ENCODE data around the gene EFCAB5. TPM values are rescaled to one million over a fixed set of nuclear protein-coding genes. Genes with fewer than 3 reads are reported as not detected.
"Not testable (repeated sequence)": the region's sequence is repeated elsewhere in the genome, so short reads cannot be mapped to it uniquely, and the experiment has no call there.

The EFCAB5 gene
- total RNA-seq, 2 experiments from 2014 or later = 0.24 to 0.48 TPM

DNA sequence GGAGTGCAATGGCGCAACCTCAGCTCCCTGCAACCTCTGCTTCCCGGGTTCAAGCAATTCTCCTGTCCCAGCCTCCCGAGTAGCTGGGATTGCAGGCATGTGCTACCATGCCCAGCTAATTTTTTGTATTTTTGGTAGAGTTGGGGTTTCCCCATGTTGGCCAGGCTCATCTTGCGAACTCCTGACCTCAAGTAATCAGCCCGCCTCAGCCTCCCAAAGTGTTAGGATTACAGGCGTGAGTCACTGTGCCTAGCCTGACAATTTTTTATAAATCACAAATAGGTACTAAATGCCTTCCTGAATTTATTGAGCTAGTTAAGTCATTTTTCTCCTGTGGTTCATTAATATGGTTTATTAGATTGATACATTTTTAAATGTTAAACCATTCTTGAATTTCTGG lies 206.4 kb downstream of the EFCAB5 start:
- peak; percentile 22 for DNase-seq
- CTCF ChIA-PET = interaction anchor here (1.2 kb wide), 2 partner anchors 43 to 189 kb away, joined by 3 to 4 read pairs; no protein-coding TSS in a partner anchor

DNA sequence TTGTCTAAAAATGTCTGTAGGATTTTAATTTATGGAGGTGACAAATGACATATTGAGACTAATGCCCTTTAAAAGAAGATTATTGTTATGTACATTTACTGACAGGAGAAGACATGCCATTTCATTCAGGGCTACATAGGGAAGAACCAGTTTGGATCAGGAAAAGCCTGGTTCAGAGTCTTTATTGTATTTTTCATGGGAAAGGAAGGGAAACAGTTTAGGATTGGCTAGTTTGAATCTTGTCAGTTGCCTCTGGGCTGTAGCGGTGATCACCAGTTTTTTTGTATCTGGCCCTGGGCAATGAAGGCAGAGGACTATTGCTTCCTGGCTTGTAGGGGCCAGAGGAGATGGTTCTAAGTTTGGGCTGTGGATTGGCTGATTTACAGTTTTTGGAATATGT lies 206.9 kb downstream of the EFCAB5 start:
- peaks cover 11% of the 10 kb centered on the region for H3K36me3 Mint-ChIP-seq
- DNase-seq = no peak
- H3K27ac Mint-ChIP-seq = no peak overlapping the region
- POLR2A ChIA-PET = no interaction called here
- no peaks in the 10 kb centered on the region for H3K9me3 Mint-ChIP-seq
- intact Hi-C loops (cut with micrococcal nuclease) = no loop called here
- peaks cover 10% of the 10 kb centered on the region for H3K4me1 Mint-ChIP-seq (ENCODE audit: low read depth)
- no peaks in the 10 kb centered on the region for H3K27me3 Mint-ChIP-seq
- CTCF ChIA-PET = interaction anchor here (1.2 kb wide), 2 partner anchors 44 to 188 kb away, joined by 3 to 4 read pairs; no protein-coding TSS in a partner anchor
- H3K4me3 Mint-ChIP-seq = no peak overlapping the region

More for the DNA sequence above, 206.4 kb downstream of the EFCAB5 start:
- H3K27ac Mint-ChIP-seq; H3K9me3 Mint-ChIP-seq; H3K36me3 Mint-ChIP-seq; H3K27me3 Mint-ChIP-seq; H3K4me3 Mint-ChIP-seq; POLR2A ChIA-PET; H3K4me1 Mint-ChIP-seq (ENCODE audit: low read depth); intact Hi-C loops (cut with micrococcal nuclease): not testable (repeated sequence)

DNA sequence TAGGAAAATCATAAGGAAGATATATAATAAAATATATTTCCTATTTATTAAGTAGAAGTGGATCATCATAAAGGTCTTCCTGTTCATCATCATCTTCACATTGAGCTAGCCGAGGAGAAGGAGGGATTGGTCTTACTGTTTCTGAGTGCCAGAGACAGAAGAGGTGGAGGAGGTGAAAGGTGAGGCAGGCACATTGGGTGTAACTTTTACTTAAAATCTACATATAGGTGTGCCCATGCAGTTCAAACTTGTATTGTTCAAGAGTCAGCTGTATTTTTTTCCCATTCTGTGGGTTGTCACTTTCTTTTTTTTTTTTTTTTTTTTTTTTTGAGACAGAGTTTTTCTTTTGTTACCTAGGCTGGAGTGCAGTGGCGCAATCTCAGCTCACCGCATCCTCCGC lies 210.0 kb downstream of the EFCAB5 start:
- H3K36me3 Mint-ChIP-seq = peaks cover 19% of the 10 kb centered on the region
- H3K4me3 Mint-ChIP-seq = no peak overlapping the region
- no peak overlapping the region for H3K27ac Mint-ChIP-seq
- intact Hi-C loops (cut with micrococcal nuclease) = no loop called here
- H3K4me1 Mint-ChIP-seq (ENCODE audit: low read depth) = peaks cover 10% of the 10 kb centered on the region
- H3K9me3 Mint-ChIP-seq = no peaks in the 10 kb centered on the region
- ChIA-PET CTCF (interaction anchor here (0.9 to 1.7 kb wide), 2 partner anchors 11 to 58 kb away, joined by 4 to 6 read pairs; no protein-coding TSS in a partner anchor), POLR2A (interaction anchor here (0.6 kb wide), 1 partner anchor 176 kb away, joined by 3 read pairs; no protein-coding TSS in a partner anchor)
- no peak for DNase-seq
- no peaks in the 10 kb centered on the region for H3K27me3 Mint-ChIP-seq

DNA sequence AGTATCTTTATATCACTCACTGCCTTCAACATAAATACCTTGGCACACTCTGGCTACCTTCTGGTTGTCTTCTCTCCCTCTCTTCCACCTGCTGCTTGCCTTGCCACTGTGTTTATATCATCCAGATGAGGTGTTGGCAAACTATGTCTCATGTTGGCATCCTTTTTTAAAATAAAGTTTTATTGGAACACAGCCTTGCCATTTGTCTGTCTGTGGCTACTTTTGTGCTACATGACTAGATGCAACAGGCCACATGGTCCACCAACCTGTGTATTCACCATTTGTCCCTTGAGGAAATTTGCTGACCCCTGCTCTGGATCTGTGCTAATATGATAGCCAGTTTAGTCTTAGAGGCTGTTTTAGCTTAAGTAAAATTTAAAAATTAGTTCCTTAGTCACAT lies 212.0 kb downstream of the EFCAB5 start:
- H3K27me3 Mint-ChIP-seq = no peaks in the 10 kb centered on the region
- H3K9me3 Mint-ChIP-seq = no peaks in the 10 kb centered on the region
- peaks cover 33% of the 10 kb centered on the region for H3K36me3 Mint-ChIP-seq
- H3K4me3 Mint-ChIP-seq = no peak overlapping the region
- POLR2A ChIA-PET = no interaction called here
- DNase-seq = no peak
- intact Hi-C loops (cut with micrococcal nuclease) = no loop called here
- H3K27ac Mint-ChIP-seq = no peak overlapping the region
- CTCF ChIA-PET = no interaction called here
- H3K4me1 Mint-ChIP-seq (ENCODE audit: low read depth) = peaks cover 14% of the 10 kb centered on the region

DNA sequence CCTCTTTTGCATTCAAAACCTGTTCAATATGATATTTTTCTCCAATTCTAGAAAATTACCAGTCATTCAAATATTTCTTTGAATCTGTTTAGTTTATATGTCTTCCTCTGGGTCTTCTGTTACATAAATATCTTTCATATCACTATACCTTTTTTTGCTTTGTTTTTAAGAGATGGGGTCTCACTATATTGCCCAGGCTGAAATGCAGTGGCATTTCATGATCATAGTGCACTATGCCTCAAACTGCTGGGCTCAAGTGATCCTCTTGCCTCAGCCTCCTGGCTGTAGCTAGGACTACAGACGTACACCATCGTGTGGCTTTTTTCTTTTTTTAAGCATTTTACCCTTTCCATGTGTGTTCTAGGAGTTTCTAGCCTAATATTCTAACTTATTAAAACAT lies 214.0 kb downstream of the EFCAB5 start:
- H3K9me3 Mint-ChIP-seq = peaks cover 7% of the 10 kb centered on the region
- DNase-seq = no peak
- intact Hi-C loops (cut with micrococcal nuclease) = no loop called here
- no peak overlapping the region for H3K4me3 Mint-ChIP-seq
- H3K27ac Mint-ChIP-seq = no peak overlapping the region
- ChIA-PET POLR2A (no interaction called here), CTCF (interaction anchor here (0.6 kb wide), 1 partner anchor 14 kb away, joined by 3 read pairs; no protein-coding TSS in a partner anchor)
- H3K4me1 Mint-ChIP-seq (ENCODE audit: low read depth) = peaks cover 28% of the 10 kb centered on the region
- H3K36me3 Mint-ChIP-seq = peaks cover 50% of the 10 kb centered on the region
- no peaks in the 10 kb centered on the region for H3K27me3 Mint-ChIP-seq

Small RNAs within 50 kb of the gene (microRNA-seq; reads per million reads assigned to microRNA genes)
- gene MIR423 (ENCODE audit: borderline microRNAs expressed, borderline number of aligned reads, borderline replicate concordance) = not detected

Other genes with a start within 250 kb of the EFCAB5 start
- gene SSH2, start 11.4 kb upstream of the EFCAB5 start, total RNA-seq = 10 to 100 TPM; 32.0 to 33.1 TPM
- gene NSRP1, start 175.2 kb downstream of the EFCAB5 start, total RNA-seq = 10 to 100 TPM; 24.3 to 26.5 TPM

All from activated CD4-positive, alpha-beta memory T cell treated with anti-CD3 and anti-CD28 coated beads for 36 hours (primary cell).